PFSK-1 (cell line): ENCODE measurements around the gene HAUS5.

Experiments used
- POLR2AphosphoS5 ChIP-seq: IDR thresholded peaks from 2 replicates; pipeline ENCODE4 v1.6.1; 2012; ENCODE audit warnings: low read depth, mild to moderate bottlenecking, control low read depth, low read length, moderate library complexity
- REST ChIP-seq, 2 experiments: IDR thresholded peaks; 2 replicates each; pipeline versions ENCODE4 v1.6.1 to v1.8.0; 2011 to 2012; ENCODE audit warnings: low read depth in 2 of 2, low read length in 2 of 2, control low read depth in 1 of 2, inconsistent platforms in 1 of 2, mild to moderate bottlenecking in 1 of 2, moderate library complexity in 1 of 2; ENCODE audit not compliant: insufficient read depth in 1 of 2

- no peak for TF ChIP-seq REST (IDR thresholded peaks at IDR 0.05; ENCODE audit: insufficient read depth in 1 of 2, low read depth in 2 of 2, low read length in 2 of 2)
- TF ChIP-seq POLR2AphosphoS5, result no peak
Observed at GRCh38 chr19:35622750-35623149, 10.2 kb downstream of the HAUS5 start.
